Mesenteric fat pad (tissue), 1 donor: ENCODE data around the gene PDE10A. TPM values are rescaled to one million over a fixed set of nuclear protein-coding genes. Genes with fewer than 3 reads are reported as not detected.
"Not testable (repeated sequence)": the region's sequence is repeated elsewhere in the genome, so short reads cannot be mapped to it uniquely, and the experiment has no call there.

Source experiments
- DNase-seq: peaks from one replicate; pipeline ENCODE4 v3.0.0-alpha.2; 2020; ENCODE audit warnings: low spot score
- total RNA-seq: library from RNA; stranded (reverse); fragmentation: NEBNext Ultra II Directional; extraction: Animal tissue kit (Norgen Biotek cat#: 25700); gene quantifications from one replicate; pipeline ENCODE4 v1.2.1, GENCODE V29; 2021
- donor health status: DM: yes; HTN: yes; CAD: no.

The PDE10A gene
- total RNA-seq, 1 donor from 2014 or later, result 15.6 TPM

GRCh38 chr6:165556116-165556843 lies 106.8 kb downstream of the PDE10A start:
- DNase-seq, result no peak

GRCh38 chr6:165554644-165555043 lies 108.4 kb downstream of the PDE10A start:
- DNase-seq, result not testable (repeated sequence)

GRCh38 chr6:165552248-165552736 lies 110.7 kb downstream of the PDE10A start:
- DNase-seq, result no peak

- DNase-seq, result no peak
Measured at GRCh38 chr6:165551828-165552227, 111.2 kb downstream of the PDE10A start.

GRCh38 chr6:165548450-165548849 lies 114.6 kb downstream of the PDE10A start:
- DNase-seq, result no peak

GRCh38 chr6:165545806-165546205 lies 117.2 kb downstream of the PDE10A start:
- no peak for DNase-seq

GRCh38 chr6:165543781-165544180 lies 119.3 kb downstream of the PDE10A start:
- DNase-seq, result no peak

GRCh38 chr6:165536911-165537310 lies 126.1 kb downstream of the PDE10A start:
- DNase-seq, result no peak

GRCh38 chr6:165519316-165519715 lies 143.7 kb downstream of the PDE10A start:
- no peak for DNase-seq

GRCh38 chr6:165515963-165516624 lies 146.9 kb downstream of the PDE10A start:
- DNase-seq, result no peak

- no peak for DNase-seq
Measured at GRCh38 chr6:165514621-165515020, 148.4 kb downstream of the PDE10A start.

GRCh38 chr6:165511807-165512206 lies 151.2 kb downstream of the PDE10A start:
- DNase-seq, result no peak

GRCh38 chr6:165508321-165508869 lies 154.6 kb downstream of the PDE10A start:
- DNase-seq, result no peak

- DNase-seq, result no peak
Measured at GRCh38 chr6:165506657-165507056, 156.4 kb downstream of the PDE10A start.

- not testable (repeated sequence) for DNase-seq
Measured at GRCh38 chr6:165500214-165500907, 162.7 kb downstream of the PDE10A start.

- no peak for DNase-seq
Measured at GRCh38 chr6:165497472-165497871, 165.6 kb downstream of the PDE10A start.

- DNase-seq, result no peak
Measured at GRCh38 chr6:165488624-165489295, 174.3 kb downstream of the PDE10A start.

- no peak for DNase-seq
Measured at GRCh38 chr6:165487950-165488349, 175.1 kb downstream of the PDE10A start.

- no peak for DNase-seq
Measured at GRCh38 chr6:165487347-165487746, 175.7 kb downstream of the PDE10A start.

- no peak for DNase-seq
Measured at GRCh38 chr6:165486183-165487137, 176.6 kb downstream of the PDE10A start.
